HepG2 (cell line): Measurements from ENCODE around the gene NR1H3. TPM values are rescaled to one million over a fixed set of nuclear protein-coding genes. Genes with fewer than 3 reads are reported as not detected.

ENCODE experiments used
- CCDC6 ChIP-seq: sonication (generic); formaldehyde crosslinking; IDR thresholded peaks from 2 replicates; pipeline ENCODE4 v1.8.1; 2022; ENCODE audit warnings: mild to moderate bottlenecking, missing genetic modification reagents, moderate library complexity
- DMTF1 ChIP-seq: sonication (generic); formaldehyde crosslinking; IDR thresholded peaks from 2 replicates; pipeline ENCODE4 v1.4.0; 2020; ENCODE audit warnings: mild to moderate bottlenecking, missing genetic modification reagents
- FOXC1 ChIP-seq: sonication (generic); formaldehyde crosslinking; IDR thresholded peaks from 2 replicates; pipeline ENCODE4 v1.8.0; 2022; ENCODE audit warnings: mild to moderate bottlenecking, missing genetic modification reagents, borderline replicate concordance
- FOXK2 ChIP-seq: fragments of 450-650 bp; IDR thresholded peaks from 2 replicates; pipeline ENCODE4 v1.6.1; 2016
- FOXP4 ChIP-seq: sonication (generic); formaldehyde crosslinking; IDR thresholded peaks from 2 replicates; pipeline ENCODE4 v1.4.0; 2020; ENCODE audit warnings: missing genetic modification reagents
- HMG20B ChIP-seq: conservative IDR thresholded peaks from 2 replicates; pipeline ENCODE4 v1.6.1; 2016; ENCODE audit warnings: missing genetic modification reagents, missing compliant biosample characterization
- KLF12 ChIP-seq: sonication (generic); formaldehyde crosslinking; IDR thresholded peaks from 2 replicates; pipeline ENCODE4 v1.4.0; 2020; ENCODE audit warnings: missing genetic modification reagents, borderline replicate concordance
- MYPOP ChIP-seq: sonication (generic); formaldehyde crosslinking; IDR thresholded peaks from 2 replicates; pipeline ENCODE4 v1.8.1; 2023; ENCODE audit warnings: mild to moderate bottlenecking, moderate library complexity, missing genetic modification reagents
- NAIF1 ChIP-seq: sonication (generic); formaldehyde crosslinking; IDR thresholded peaks from 2 replicates; pipeline ENCODE4 v1.5.0; 2020; ENCODE audit warnings: mild to moderate bottlenecking, missing genetic modification reagents, borderline replicate concordance
- POLR2A ChIP-seq, 2 experiments: IDR thresholded peaks; 2 replicates each; pipeline ENCODE4 v1.6.1; 2011; ENCODE audit warnings: low read depth in 2 of 2, low read length in 2 of 2, mild to moderate bottlenecking in 1 of 2, moderate library complexity in 1 of 2; ENCODE audit not compliant: insufficient read depth in 1 of 2
- POLR2AphosphoS5 ChIP-seq: IDR thresholded peaks from 2 replicates; pipeline ENCODE4 v1.6.1; 2012; ENCODE audit warnings: low read depth, low read length
- POLR2G ChIP-seq: fragments of 200-400 bp; formaldehyde crosslinking; IDR thresholded peaks from 2 replicates; pipeline ENCODE4 v1.6.1; 2018; ENCODE audit warnings: mild to moderate bottlenecking, low read depth, low read length, moderate library complexity
- SIX1 ChIP-seq: sonication (generic); formaldehyde crosslinking; IDR thresholded peaks from 2 replicates; pipeline ENCODE4 v1.4.0; 2020; ENCODE audit warnings: missing genetic modification reagents, borderline replicate concordance
- SRF ChIP-seq: IDR thresholded peaks from 2 replicates; pipeline ENCODE4 v1.6.1; 2011; ENCODE audit warnings: mild to moderate bottlenecking, low read depth, low read length, moderate library complexity
- TAF1 ChIP-seq: sonication (generic); formaldehyde crosslinking; IDR thresholded peaks from 2 replicates; pipeline ENCODE4 v1.4.0; 2020; ENCODE audit warnings: missing genetic modification reagents
- TBL1XR1 ChIP-seq: fragments of 150-350 bp; IDR thresholded peaks from 2 replicates; pipeline ENCODE4 v1.6.1; 2014; ENCODE audit warnings: borderline replicate concordance, low read length; ENCODE audit not compliant: partially characterized antibody
- ZFY ChIP-seq: sonication (generic); formaldehyde crosslinking; IDR thresholded peaks from 2 replicates; pipeline ENCODE4 v1.4.0; 2020; ENCODE audit warnings: missing genetic modification reagents
- ZNF136 ChIP-seq: sonication (generic); formaldehyde crosslinking; IDR thresholded peaks from 2 replicates; pipeline ENCODE4 v1.8.1; 2022; ENCODE audit warnings: low read depth, mild to moderate bottlenecking, moderate library complexity, missing genetic modification reagents
- ZNF564 ChIP-seq: sonication (generic); formaldehyde crosslinking; IDR thresholded peaks from 2 replicates; pipeline ENCODE4 v1.8.1; 2023; ENCODE audit warnings: mild to moderate bottlenecking, missing genetic modification reagents
- ZNF567 ChIP-seq: sonication (generic); formaldehyde crosslinking; IDR thresholded peaks from 2 replicates; pipeline ENCODE4 v1.8.1; 2023; ENCODE audit warnings: mild to moderate bottlenecking, missing genetic modification reagents, borderline replicate concordance
- ZNF572 ChIP-seq: sonication (generic); formaldehyde crosslinking; IDR thresholded peaks from 2 replicates; pipeline ENCODE4 v1.5.1; 2020; ENCODE audit warnings: mild to moderate bottlenecking, missing genetic modification reagents
- ZNF691 ChIP-seq: sonication (generic); formaldehyde crosslinking; IDR thresholded peaks from 2 replicates; pipeline ENCODE4 v1.4.0; 2020; ENCODE audit warnings: missing genetic modification reagents, low read depth, mild to moderate bottlenecking, borderline replicate concordance
- ZNF878 ChIP-seq: sonication (generic); formaldehyde crosslinking; IDR thresholded peaks from 2 replicates; pipeline ENCODE4 v1.8.1; 2023; ENCODE audit warnings: mild to moderate bottlenecking, missing genetic modification reagents, moderate library complexity
- ZNF891 ChIP-seq: sonication (generic); formaldehyde crosslinking; IDR thresholded peaks from 2 replicates; pipeline ENCODE4 v1.5.0; 2020; ENCODE audit warnings: mild to moderate bottlenecking, missing genetic modification reagents
- polyA plus RNA-seq, 8 experiments: library from polyadenylated mRNA; depleted of rRNA in 3 of 8; stranded (reverse) in 7 of 8; unstranded in 1 of 8; fragments of >200 nt; fragmentation: Illumina TruSeq in 4 of 8; extraction: Trizol in 4 of 8; gene quantifications; 2 replicates each; pipeline versions ENCODE4 v1.2.1 to v1.2.3, GENCODE V29; 2011 to 2016; ENCODE audit warnings: low read depth in 4 of 8, missing spikeins in 1 of 8, mixed read lengths in 1 of 8; ENCODE audit not compliant: insufficient read depth in 1 of 8
- total RNA-seq, 5 experiments: library from RNA; depleted of rRNA; stranded (reverse); fragments of >200 nt; fragmentation: Illumina TruSeq; extraction: Trizol; gene quantifications; 2 replicates each; pipeline ENCODE4 v1.2.3, GENCODE V29; 2016; ENCODE audit warnings: low read depth in 1 of 5

The NR1H3 gene
- total and polyA plus RNA-seq, 2 of the 13 experiments (the other 11 are each of a cell fraction or from before 2014, with no cell fraction given) = 41.8 to 102 TPM

- 0 out of 2 replicates have a peak, but pooled peaks have one; percentile 63 for TF ChIP-seq ZNF136 (CRISPR knock-in tag)
- no peak for TF ChIP-seq TBL1XR1
- TF ChIP-seq HMG20B (CRISPR knock-in tag) = no peak
- peak; percentile 52; the same call in 1 of the 2 replicates for TF ChIP-seq ZNF891
- TF ChIP-seq ZNF691 = no peak
- TF ChIP-seq POLR2A (IDR thresholded peaks at IDR 0.05; ENCODE audit: insufficient read depth in 1 of 2, low read depth in 2 of 2, low read length in 2 of 2) = peak in 1 of 2 experiments; percentile 17; a peak in 1 of 4 replicates
- peak; percentile 65 for TF ChIP-seq SIX1 (CRISPR knock-in tag)
- peak; percentile 28 for TF ChIP-seq ZFY (CRISPR knock-in tag)
- peak; percentile 39; the same call in 1 of the 2 replicates for TF ChIP-seq ZNF567 (CRISPR knock-in tag)
- 0 out of 2 replicates have a peak, but pooled peaks have one; percentile 41 for TF ChIP-seq ZNF572 (CRISPR knock-in tag)
- no peak for TF ChIP-seq DMTF1 (CRISPR knock-in tag)
- TF ChIP-seq NAIF1 (CRISPR knock-in tag) = peak; percentile 84; the same call in 1 of the 2 replicates
- peak; percentile 83 for TF ChIP-seq FOXC1 (CRISPR knock-in tag)
- TF ChIP-seq KLF12 (CRISPR knock-in tag) = peak; percentile 31; the same call in 1 of the 2 replicates
- 0 out of 2 replicates have a peak, but pooled peaks have one; percentile 16 for TF ChIP-seq FOXP4 (CRISPR knock-in tag)
- TF ChIP-seq SRF = peak; percentile 86
- no peak for TF ChIP-seq ZNF564
- TF ChIP-seq MYPOP (CRISPR knock-in tag) = peak; percentile 44; the same call in 1 of the 2 replicates
- peak; percentile 28 for TF ChIP-seq POLR2AphosphoS5
- TF ChIP-seq ZNF878 (CRISPR knock-in tag) = peak; percentile 69
- peak; percentile 85; the same call in 1 of the 2 replicates for TF ChIP-seq CCDC6 (CRISPR knock-in tag)
- TF ChIP-seq POLR2G = peak; percentile 68; the same call in 1 of the 2 replicates
- peak; percentile 39; the same call in 1 of the 2 replicates for TF ChIP-seq TAF1 (CRISPR knock-in tag)
- TF ChIP-seq FOXK2 = peak; percentile 93
These were observed 11.4 kb downstream of the NR1H3 start (continued) for GRCh38 chr11:47269002-47269828.
